Measurements from ENCODE around the gene MTCH1. TPM values are rescaled to one million over a fixed set of nuclear protein-coding genes. Genes with fewer than 3 reads are reported as not detected.

MTCH1 gene
- total and polyA plus RNA-seq, 9 of the 15 experiments (the other 6 are each of a cell fraction or from before 2014, with no cell fraction given): 7.9 to 161 (median 118) TPM

DNA sequence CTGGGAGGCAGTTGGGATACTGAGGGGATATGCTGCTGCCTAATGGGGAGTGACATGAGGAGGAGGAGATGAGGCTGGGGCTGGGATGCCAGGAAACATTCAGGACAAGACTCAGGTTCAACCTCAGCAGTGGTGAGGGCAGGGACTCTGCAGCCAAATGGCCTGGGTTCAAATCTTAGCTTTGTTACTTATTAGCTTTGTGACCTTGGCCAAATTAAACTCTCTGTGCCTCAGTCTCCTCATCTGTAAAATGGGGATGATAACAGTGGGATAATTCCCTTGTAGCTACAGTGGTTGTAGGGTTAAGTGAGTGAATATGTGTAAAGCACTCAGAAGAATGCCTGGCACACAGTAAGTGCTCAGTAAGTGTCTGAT, 29.6 kb downstream of the MTCH1 start (continued):
- TF ChIP-seq ERF (CRISPR knock-in tag; IDR thresholded peaks at IDR 0.05) (no peak), ZNF431 (CRISPR knock-in tag; IDR thresholded peaks at IDR 0.05) (no peak), TCF7 (IDR thresholded peaks at IDR 0.05; ENCODE audit: borderline replicate concordance) (no peak), MCM7 (IDR thresholded peaks at IDR 0.05) (no peak), POLR2H (tag; IDR thresholded peaks at IDR 0.05; ENCODE audit: low read depth) (no peak), BRD4 (IDR thresholded peaks at IDR 0.05) (no peak), TARDBP (IDR thresholded peaks at IDR 0.05) (no peak), POLR3G (IDR thresholded peaks at IDR 0.05; ENCODE audit: extremely low read depth, insufficient read length, insufficient replicate concordance) (no peak)
- TF ChIP-seq, protein P1, sequence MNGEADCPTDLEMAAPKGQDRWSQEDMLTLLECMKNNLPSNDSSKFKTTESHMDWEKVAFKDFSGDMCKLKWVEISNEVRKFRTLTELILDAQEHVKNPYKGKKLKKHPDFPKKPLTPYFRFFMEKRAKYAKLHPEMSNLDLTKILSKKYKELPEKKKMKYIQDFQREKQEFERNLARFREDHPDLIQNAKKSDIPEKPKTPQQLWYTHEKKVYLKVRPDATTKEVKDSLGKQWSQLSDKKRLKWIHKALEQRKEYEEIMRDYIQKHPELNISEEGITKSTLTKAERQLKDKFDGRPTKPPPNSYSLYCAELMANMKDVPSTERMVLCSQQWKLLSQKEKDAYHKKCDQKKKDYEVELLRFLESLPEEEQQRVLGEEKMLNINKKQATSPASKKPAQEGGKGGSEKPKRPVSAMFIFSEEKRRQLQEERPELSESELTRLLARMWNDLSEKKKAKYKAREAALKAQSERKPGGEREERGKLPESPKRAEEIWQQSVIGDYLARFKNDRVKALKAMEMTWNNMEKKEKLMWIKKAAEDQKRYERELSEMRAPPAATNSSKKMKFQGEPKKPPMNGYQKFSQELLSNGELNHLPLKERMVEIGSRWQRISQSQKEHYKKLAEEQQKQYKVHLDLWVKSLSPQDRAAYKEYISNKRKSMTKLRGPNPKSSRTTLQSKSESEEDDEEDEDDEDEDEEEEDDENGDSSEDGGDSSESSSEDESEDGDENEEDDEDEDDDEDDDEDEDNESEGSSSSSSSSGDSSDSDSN (IDR thresholded peaks at IDR 0.05; ENCODE audit: borderline replicate concordance in 1 of 2, low read depth in 2 of 2, low read length in 2 of 2): no peak
